Fibroblast of lung (primary cell): ENCODE measurements around the gene DLGAP4. TPM values are rescaled to one million over a fixed set of nuclear protein-coding genes. Genes with fewer than 3 reads are reported as not detected.

Source experiments
- DNase-seq, 2 donors: peaks; one replicate each; pipeline versions ENCODE4 v3.0.0 to v3.0.0-alpha.2; 2010; ENCODE audit warnings: low read depth in 2 of 2
- H2AFZ ChIP-seq: 2 replicates; pipeline ENCODE4 v1.5.1; 2012; ENCODE audit warnings: low read length, control low read depth, inconsistent platforms
- H3K27ac ChIP-seq: 2 replicates; pipeline ENCODE4 v1.5.1; 2011; ENCODE audit warnings: low read length, control low read depth; ENCODE audit not compliant: insufficient read depth
- H3K27me3 ChIP-seq: 2 replicates; pipeline ENCODE4 v1.5.1; 2011; ENCODE audit warnings: mild to moderate bottlenecking, low read length; ENCODE audit not compliant: control insufficient read depth, insufficient read depth
- H3K36me3 ChIP-seq: 2 replicates; pipeline ENCODE4 v1.5.1; 2011; ENCODE audit warnings: low read length; ENCODE audit not compliant: control insufficient read depth, insufficient read depth
- H3K4me1 ChIP-seq: 2 replicates; pipeline ENCODE4 v1.5.1; 2011; ENCODE audit warnings: low read length; ENCODE audit not compliant: control insufficient read depth, insufficient read depth; ENCODE audit errors: extremely low read depth
- H3K4me2 ChIP-seq: 2 replicates; pipeline ENCODE4 v1.5.1; 2011; ENCODE audit warnings: low read length, control low read depth; ENCODE audit not compliant: insufficient read depth; ENCODE audit errors: extremely low read depth
- H3K4me3 ChIP-seq, 4 experiments: fragments of 200-600 bp in 1 of 4; sonication (generic) in 1 of 4; replicated peaks in 1 of 4; 2 replicates each; pipeline ENCODE4 v1.5.1; 2011 to 2016; ENCODE audit warnings: low read length in 4 of 4, low read depth in 3 of 4, mild to moderate bottlenecking in 3 of 4, control low read depth in 2 of 4, inconsistent platforms in 1 of 4, mixed read lengths in 1 of 4; ENCODE audit not compliant: insufficient read depth in 1 of 4; ENCODE audit errors: control extremely low read depth in 1 of 4
- H3K79me2 ChIP-seq: 2 replicates; pipeline ENCODE4 v1.5.1; 2012; ENCODE audit warnings: mild to moderate bottlenecking, low read length, inconsistent platforms; ENCODE audit not compliant: control insufficient read depth, insufficient read depth
- H3K9ac ChIP-seq: 2 replicates; pipeline ENCODE4 v1.5.1; 2011; ENCODE audit warnings: mild to moderate bottlenecking, low read length, control low read depth; ENCODE audit not compliant: insufficient read depth
- H3K9me3 ChIP-seq: 2 replicates; pipeline ENCODE4 v1.5.1; 2012; ENCODE audit warnings: low read depth, low read length; ENCODE audit not compliant: control insufficient read depth, insufficient read depth
- H4K20me1 ChIP-seq: 2 replicates; pipeline ENCODE4 v1.5.1; 2011; ENCODE audit warnings: low read length; ENCODE audit not compliant: control insufficient read depth, insufficient read depth; ENCODE audit errors: extremely low read depth
- CTCF ChIP-seq, 2 donors: IDR thresholded peaks in 1 of 2; conservative IDR thresholded peaks in 1 of 2; 1 replicate in 1 of 2; 2 replicates in 1 of 2; pipeline ENCODE4 v1.5.1; 2011 to 2012; ENCODE audit warnings: low read length in 2 of 2, control low read depth in 1 of 2, inconsistent platforms in 1 of 2, low read depth in 1 of 2, mild to moderate bottlenecking in 1 of 2
- EZH2 ChIP-seq: IDR thresholded peaks from 2 replicates; pipeline ENCODE4 v1.5.1; 2012; ENCODE audit warnings: low read length, control low read depth, mild to moderate bottlenecking; ENCODE audit errors: missing control alignments
- polyA plus RNA-seq, 2 donors: library from polyadenylated mRNA; depleted of rRNA in 1 of 2; stranded (reverse) in 1 of 2; unstranded in 1 of 2; fragments of >200 nt; gene quantifications; 2 replicates each; pipeline ENCODE4 v1.2.1, GENCODE V29; 2011 to 2012; ENCODE audit warnings: missing spikeins in 1 of 2
- total RNA-seq: library from RNA; depleted of rRNA; stranded (reverse); fragments of >200 nt; gene quantifications from 2 replicates; pipeline ENCODE4 v1.2.1, GENCODE V29; 2014

DLGAP4 gene
- total and polyA plus RNA-seq, 2 donors (not counting 1 experiment from before 2014, with no cell fraction given), result 25.9 to 26.9 TPM

- Histone ChIP-seq H3K9ac (no peak overlapping the region), H3K4me3 (no peak overlapping the region), H3K36me3 (no peaks in the 10 kb centered on the region), H2AFZ (no peak overlapping the region), H3K27me3 (peaks cover 55% of the 10 kb centered on the region), H3K9me3 (no peaks in the 10 kb centered on the region), H3K4me1 (no peaks in the 10 kb centered on the region), H3K4me2 (no peak overlapping the region), H3K27ac (no peak overlapping the region), H4K20me1 (no peaks in the 10 kb centered on the region), H3K79me2 (no peaks in the 10 kb centered on the region)
- DNase-seq, result no peak
- TF ChIP-seq CTCF (conservative IDR thresholded peaks at IDR 0.05 in 1 of 2, IDR thresholded peaks at IDR 0.05 in 1 of 2; ENCODE audit: low read depth in 1 of 2, low read length in 2 of 2) (no peak), EZH2 (peak; percentile 13)
Measured at GRCh38 chr20:36303020-36303595, 3.0 kb upstream of the DLGAP4 start.

GRCh38 chr20:36303831-36304230, 2.3 kb upstream of the DLGAP4 start:
- DNase-seq, result no peak
- Histone ChIP-seq H3K9me3 (no peaks in the 10 kb centered on the region), H3K4me1 (no peaks in the 10 kb centered on the region), H3K36me3 (no peaks in the 10 kb centered on the region), H3K79me2 (no peaks in the 10 kb centered on the region), H3K9ac (no peak overlapping the region), H4K20me1 (no peaks in the 10 kb centered on the region), H3K4me2 (no peak overlapping the region), H3K27ac (no peak overlapping the region), H3K4me3 (no peak overlapping the region), H2AFZ (no peak overlapping the region), H3K27me3 (peaks cover 55% of the 10 kb centered on the region)
- TF ChIP-seq EZH2, result peak; percentile 18
- TF ChIP-seq CTCF (conservative IDR thresholded peaks at IDR 0.05 in 1 of 2, IDR thresholded peaks at IDR 0.05 in 1 of 2; ENCODE audit: low read depth in 1 of 2, low read length in 2 of 2), result no peak

GRCh38 chr20:36304786-36305495, 1.2 kb upstream of the DLGAP4 start:
- H3K36me3 ChIP-seq, result no peaks in the 10 kb centered on the region
- H3K4me2 ChIP-seq, result no peak overlapping the region
- peaks cover 55% of the 10 kb centered on the region for H3K27me3 ChIP-seq
- H3K79me2 ChIP-seq, result no peaks in the 10 kb centered on the region
- H3K27ac ChIP-seq, result no peak overlapping the region
- H3K4me1 ChIP-seq, result no peaks in the 10 kb centered on the region
- no peak overlapping the region for H3K4me3 ChIP-seq
- TF ChIP-seq EZH2 (no peak), CTCF (conservative IDR thresholded peaks at IDR 0.05 in 1 of 2, IDR thresholded peaks at IDR 0.05 in 1 of 2; ENCODE audit: low read depth in 1 of 2, low read length in 2 of 2) (no peak)
- H3K9ac ChIP-seq, result no peak overlapping the region
- no peaks in the 10 kb centered on the region for H4K20me1 ChIP-seq
- DNase-seq, result no peak
- H2AFZ ChIP-seq, result no peak overlapping the region
- H3K9me3 ChIP-seq, result no peaks in the 10 kb centered on the region
